NCI-H2081 treated with DMSO at 0.1 percent for 48 hours (cell line): ENCODE measurements around the gene FAM151B.
"Not testable (repeated sequence)": the region's sequence is repeated elsewhere in the genome, so short reads cannot be mapped to it uniquely, and the experiment has no call there.

ENCODE experiments used
- DNase-seq: peaks from one replicate; lab custom pipeline; 2025; lab: John Stamatoyannopoulos, UW

FAM151B gene

GRCh38 chr5:80503641-80504040, 15.7 kb downstream of the FAM151B start:
- no peak for DNase-seq

- DNase-seq = no peak
Observed at GRCh38 chr5:80504833-80505232, 16.9 kb downstream of the FAM151B start.

- no peak for DNase-seq
Observed at GRCh38 chr5:80507663-80508062, 19.8 kb downstream of the FAM151B start.

- no peak for DNase-seq
Observed at GRCh38 chr5:80508844-80509243, 20.9 kb downstream of the FAM151B start.

- no peak for DNase-seq
Observed at GRCh38 chr5:80509362-80509761, 21.5 kb downstream of the FAM151B start.

GRCh38 chr5:80516826-80517225, 28.9 kb downstream of the FAM151B start:
- DNase-seq = no peak

- no peak for DNase-seq
Observed at GRCh38 chr5:80540691-80541090, 52.8 kb downstream of the FAM151B start.

- DNase-seq = no peak
Observed at GRCh38 chr5:80541392-80541791, 53.5 kb downstream of the FAM151B start.

- DNase-seq = no peak
Observed at GRCh38 chr5:80554646-80555045, 66.7 kb downstream of the FAM151B start.

- no peak for DNase-seq
Observed at GRCh38 chr5:80555099-80555498, 67.2 kb downstream of the FAM151B start.

- DNase-seq = no peak
Observed at GRCh38 chr5:80559244-80559643, 71.3 kb downstream of the FAM151B start.

GRCh38 chr5:80565330-80565729, 77.4 kb downstream of the FAM151B start:
- DNase-seq = no peak

- DNase-seq = no peak
Observed at GRCh38 chr5:80566711-80567259, 78.9 kb downstream of the FAM151B start.

GRCh38 chr5:80568251-80568650, 80.4 kb downstream of the FAM151B start:
- no peak for DNase-seq

- DNase-seq = no peak
Observed at GRCh38 chr5:80569086-80569960, 81.4 kb downstream of the FAM151B start.

- no peak for DNase-seq
Observed at GRCh38 chr5:80569961-80570786, 82.3 kb downstream of the FAM151B start, which contains the start of gene ANKRD34B. ANKRD34B (minus strand) TSS chr5:80570280; CDS start chr5:80560019, 10,261 bp downstream.

- no peak for DNase-seq
Observed at GRCh38 chr5:80573062-80573461, 85.2 kb downstream of the FAM151B start.

- no peak for DNase-seq
Observed at GRCh38 chr5:80576383-80576782, 88.5 kb downstream of the FAM151B start.

- no peak for DNase-seq
Observed at GRCh38 chr5:80577707-80578106, 89.8 kb downstream of the FAM151B start.

GRCh38 chr5:80579050-80579449, 91.2 kb downstream of the FAM151B start:
- DNase-seq = no peak

GRCh38 chr5:80580291-80580690, 92.4 kb downstream of the FAM151B start:
- not testable (repeated sequence) for DNase-seq

GRCh38 chr5:80584770-80585169, 96.9 kb downstream of the FAM151B start:
- no peak for DNase-seq
